Astrocyte (in vitro differentiated cells and primary cell): ENCODE data around the gene SMCO2. TPM values are rescaled to one million over a fixed set of nuclear protein-coding genes. Genes with fewer than 3 reads are reported as not detected.
A peak's percentile ranks its signal among the peaks of the same experiment; 100 is the strongest.

Experiments
- DNase-seq: peaks from one replicate; pipeline ENCODE4 v3.0.0-alpha.2; 2010; ENCODE audit warnings: low read depth
- FAIRE-seq: peaks from 2 replicates; lab custom pipeline; 2011; peaks lifted over from hg19 to GRCh38; lab: Jason Lieb, UNC
- H2AFZ ChIP-seq: 2 replicates; pipeline ENCODE4 v1.6.0; 2012; ENCODE audit warnings: low read depth, low read length, inconsistent platforms
- H3K27ac ChIP-seq: 2 replicates; pipeline ENCODE4 v1.5.1; 2011; ENCODE audit warnings: low read depth, low read length, inconsistent platforms
- H3K27me3 ChIP-seq: 2 replicates; pipeline ENCODE4 v1.6.0; 2011; ENCODE audit warnings: low read length, inconsistent platforms; ENCODE audit not compliant: insufficient read depth
- H3K36me3 ChIP-seq: 2 replicates; pipeline ENCODE4 v1.5.1; 2011; ENCODE audit warnings: low read length, inconsistent platforms; ENCODE audit not compliant: insufficient read depth
- H3K4me1 ChIP-seq: 2 replicates; pipeline ENCODE4 v1.5.1; 2011; ENCODE audit warnings: low read length, inconsistent platforms; ENCODE audit not compliant: insufficient read depth
- H3K4me2 ChIP-seq: 2 replicates; pipeline ENCODE4 v1.6.0; 2012; ENCODE audit warnings: low read length, inconsistent platforms
- H3K4me3 ChIP-seq: 2 replicates; pipeline ENCODE4 v1.5.1; 2011; ENCODE audit warnings: low read depth, mild to moderate bottlenecking, low read length, inconsistent platforms; ENCODE audit not compliant: insufficient read depth
- H3K79me2 ChIP-seq: 2 replicates; pipeline ENCODE4 v1.6.0; 2012; ENCODE audit warnings: mild to moderate bottlenecking, low read length, inconsistent platforms; ENCODE audit not compliant: insufficient read depth
- H3K9ac ChIP-seq: 2 replicates; pipeline ENCODE4 v1.6.0; 2012; ENCODE audit warnings: mild to moderate bottlenecking, low read length, inconsistent platforms
- H3K9me3 ChIP-seq: 2 replicates; pipeline ENCODE4 v1.5.1; 2012; ENCODE audit warnings: low read depth, mild to moderate bottlenecking, low read length, inconsistent platforms; ENCODE audit not compliant: insufficient read depth
- H4K20me1 ChIP-seq: 2 replicates; pipeline ENCODE4 v1.6.0; 2012; ENCODE audit warnings: low read length, inconsistent platforms; ENCODE audit not compliant: insufficient read depth
- H3K27ac Mint-ChIP-seq: one replicate; pipeline ENCODE4 v1.8.0; 2021; ENCODE audit warnings: mild to moderate bottlenecking, mixed read lengths; ENCODE audit not compliant: unreplicated experiment
- H3K27me3 Mint-ChIP-seq: one replicate; pipeline ENCODE4 v1.8.0; 2021; ENCODE audit warnings: low read depth, mixed read lengths; ENCODE audit not compliant: unreplicated experiment
- H3K36me3 Mint-ChIP-seq: one replicate; pipeline ENCODE4 v1.8.0; 2021; ENCODE audit warnings: low read depth, mixed read lengths; ENCODE audit not compliant: unreplicated experiment
- H3K4me1 Mint-ChIP-seq: one replicate; pipeline ENCODE4 v1.8.0; 2021; ENCODE audit warnings: low read depth, mixed read lengths; ENCODE audit not compliant: unreplicated experiment
- H3K4me3 Mint-ChIP-seq: one replicate; pipeline ENCODE4 v1.8.0; 2021; ENCODE audit warnings: mild to moderate bottlenecking, moderate library complexity, mixed read lengths; ENCODE audit not compliant: unreplicated experiment
- H3K9me3 Mint-ChIP-seq: one replicate; pipeline ENCODE4 v1.8.0; 2021; ENCODE audit warnings: mild to moderate bottlenecking, mixed read lengths; ENCODE audit not compliant: unreplicated experiment
- CTCF ChIP-seq: IDR thresholded peaks from 2 replicates; pipeline ENCODE4 v1.5.1; 2011; ENCODE audit warnings: low read depth, mild to moderate bottlenecking, inconsistent platforms, low read length, moderate library complexity; ENCODE audit not compliant: insufficient read depth
- EZH2 ChIP-seq: IDR thresholded peaks from 2 replicates; pipeline ENCODE4 v1.6.1; 2012; ENCODE audit warnings: mild to moderate bottlenecking, low read length, inconsistent platforms; ENCODE audit not compliant: insufficient read depth
- total RNA-seq: library from RNA; stranded (reverse); gene quantifications from 2 replicates; pipeline ENCODE4 v1.2.1, GENCODE V29; 2021

SMCO2 gene
- total RNA-seq, 1 donor from 2014 or later = 0.32 TPM

DNA sequence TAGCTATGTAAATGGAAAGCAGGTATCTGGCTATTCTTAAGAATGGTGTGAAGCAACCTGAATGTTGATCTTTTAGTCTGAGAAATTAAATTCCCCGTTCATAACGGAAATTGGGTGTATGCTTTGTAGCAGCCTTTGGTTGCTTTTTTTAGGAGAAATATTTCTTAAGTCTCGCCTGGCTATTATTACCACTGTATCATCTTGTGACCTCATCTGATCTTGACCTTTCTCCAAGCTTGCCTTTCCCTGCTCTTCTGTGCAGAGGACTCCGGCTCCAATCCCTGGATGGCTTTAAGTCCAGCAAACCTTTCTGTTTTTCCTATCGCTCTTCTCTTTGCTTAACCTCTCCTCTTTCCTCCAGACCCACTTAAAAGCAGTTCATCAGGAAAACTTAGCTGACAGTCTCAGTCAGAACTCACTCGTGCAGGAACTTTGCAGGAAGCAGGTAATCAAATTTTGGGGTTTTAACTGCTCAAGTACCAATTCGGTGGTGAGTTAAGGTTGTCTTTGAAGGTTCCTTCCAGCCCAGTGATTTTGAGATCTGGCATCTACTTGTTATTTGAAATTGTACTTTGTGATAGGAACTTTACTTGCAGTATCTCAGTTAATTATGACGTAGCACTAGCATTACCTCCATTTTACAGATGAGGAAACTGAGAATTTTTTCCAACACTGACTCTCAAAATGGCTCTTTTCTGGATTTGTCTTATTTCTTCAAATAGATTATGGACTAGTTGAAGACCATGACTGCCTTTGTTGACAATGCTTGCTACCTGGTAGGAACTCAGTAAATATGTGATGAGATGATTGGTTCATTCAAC lies 91.5 kb downstream of the SMCO2 start:
- no peaks in the 10 kb centered on the region for H3K27me3 ChIP-seq
- H2AFZ ChIP-seq = no peak overlapping the region
- H3K9me3 Mint-ChIP-seq = no peaks in the 10 kb centered on the region
- no peak for DNase-seq
- H3K4me1 ChIP-seq = peaks cover 23% of the 10 kb centered on the region
- H3K4me1 Mint-ChIP-seq = peaks cover 51% of the 10 kb centered on the region
- no peak for TF ChIP-seq EZH2
- TF ChIP-seq CTCF = no peak
- H3K27ac Mint-ChIP-seq = no peak overlapping the region
- H4K20me1 ChIP-seq = peaks cover 84% of the 10 kb centered on the region
- H3K4me3 Mint-ChIP-seq = no peak overlapping the region
- H3K27ac ChIP-seq = no peak overlapping the region
- no peak for FAIRE-seq
- no peak overlapping the region for H3K4me3 ChIP-seq
- H3K4me2 ChIP-seq = no peak overlapping the region
- H3K79me2 ChIP-seq = peaks cover 98% of the 10 kb centered on the region
- H3K9ac ChIP-seq = no peak overlapping the region
- no peaks in the 10 kb centered on the region for H3K27me3 Mint-ChIP-seq
- peaks cover 3% of the 10 kb centered on the region for H3K36me3 ChIP-seq
- no peaks in the 10 kb centered on the region for H3K9me3 ChIP-seq
- H3K36me3 Mint-ChIP-seq = peaks cover 23% of the 10 kb centered on the region

DNA sequence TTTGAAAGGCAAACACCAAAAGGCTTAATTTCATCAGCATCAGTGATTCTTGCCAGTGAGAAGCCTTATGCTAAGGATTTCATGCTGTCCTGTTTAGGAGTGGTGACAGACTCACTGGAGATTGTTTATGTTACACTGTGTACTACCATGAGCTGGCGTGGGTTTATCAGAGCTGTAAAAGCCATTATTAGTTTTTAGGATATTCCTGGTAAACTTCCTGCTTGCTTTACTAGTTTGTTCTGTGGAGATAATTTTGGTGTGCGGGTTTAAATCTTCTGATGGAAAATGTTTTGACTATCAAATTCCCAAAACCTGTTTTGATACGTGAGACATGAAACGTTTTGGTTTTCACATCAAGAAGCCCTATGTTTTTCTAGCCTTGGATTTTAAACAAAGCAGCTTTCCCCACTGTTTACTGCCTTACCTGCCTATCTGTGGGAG lies 92.7 kb downstream of the SMCO2 start:
- Histone ChIP-seq H4K20me1 (peaks cover 73% of the 10 kb centered on the region), H3K79me2 (peaks cover 98% of the 10 kb centered on the region), H3K27me3 (no peaks in the 10 kb centered on the region), H3K27ac (no peak overlapping the region), H3K9ac (no peak overlapping the region), H3K4me2 (peak overlapping the region; percentile 3), H3K4me1 (peaks cover 23% of the 10 kb centered on the region), H3K9me3 (no peaks in the 10 kb centered on the region), H2AFZ (no peak overlapping the region), H3K36me3 (peaks cover 3% of the 10 kb centered on the region), H3K4me3 (no peak overlapping the region)
- Mint-ChIP-seq H3K9me3 (no peaks in the 10 kb centered on the region), H3K27me3 (no peaks in the 10 kb centered on the region), H3K36me3 (peaks cover 22% of the 10 kb centered on the region), H3K4me1 (peaks cover 47% of the 10 kb centered on the region), H3K27ac (no peak overlapping the region), H3K4me3 (no peak overlapping the region)
- TF ChIP-seq CTCF (no peak), EZH2 (no peak)
- no peak for FAIRE-seq
- no peak for DNase-seq
